COR-L47 (cell line): ENCODE measurements around the gene COL8A1.
"Not testable (repeated sequence)": the region's sequence is repeated elsewhere in the genome, so short reads cannot be mapped to it uniquely, and the experiment has no call there.

Experiments
- DNase-seq: peaks from one replicate; lab custom pipeline; 2025; lab: John Stamatoyannopoulos, UW

COL8A1 gene

GRCh38 chr3:99805160-99805559, 166.8 kb downstream of the COL8A1 start:
- DNase-seq: no peak

- DNase-seq: peak; percentile 36
Observed at GRCh38 chr3:99808163-99808794, 169.9 kb downstream of the COL8A1 start.

GRCh38 chr3:99809565-99809964, 171.2 kb downstream of the COL8A1 start:
- DNase-seq: no peak

- no peak for DNase-seq
Observed at GRCh38 chr3:99810403-99810802, 172.0 kb downstream of the COL8A1 start.

GRCh38 chr3:99817047-99817436, 178.6 kb downstream of the COL8A1 start:
- DNase-seq: peak; percentile 18

- DNase-seq: peak; percentile 90
Observed at GRCh38 chr3:99817437-99818240, 179.2 kb downstream of the COL8A1 start, which contains the start of gene CMSS1. CMSS1 (plus strand) TSS chr3:99817862.

- no peak for DNase-seq
Observed at GRCh38 chr3:99818818-99819217, 180.4 kb downstream of the COL8A1 start.

GRCh38 chr3:99823723-99824711, 185.6 kb downstream of the COL8A1 start:
- no peak for DNase-seq

- DNase-seq: no peak
Observed at GRCh38 chr3:99825004-99825640, 186.7 kb downstream of the COL8A1 start.

GRCh38 chr3:99829844-99830243, 191.4 kb downstream of the COL8A1 start:
- DNase-seq: no peak

GRCh38 chr3:99833617-99834205, 195.3 kb downstream of the COL8A1 start:
- peak; percentile 7 for DNase-seq

- no peak for DNase-seq
Observed at GRCh38 chr3:99834211-99834957, 196.0 kb downstream of the COL8A1 start.

- DNase-seq: no peak
Observed at GRCh38 chr3:99836681-99837080, 198.3 kb downstream of the COL8A1 start.

- no peak for DNase-seq
Observed at GRCh38 chr3:99837715-99838114, 199.3 kb downstream of the COL8A1 start.

- DNase-seq: no peak
Observed at GRCh38 chr3:99838755-99839154, 200.4 kb downstream of the COL8A1 start.

- no peak for DNase-seq
Observed at GRCh38 chr3:99839613-99840012, 201.2 kb downstream of the COL8A1 start.

- DNase-seq: not testable (repeated sequence)
Observed at GRCh38 chr3:99841949-99842348, 203.6 kb downstream of the COL8A1 start.

GRCh38 chr3:99842826-99843589, 204.6 kb downstream of the COL8A1 start:
- DNase-seq: peak; percentile 46

GRCh38 chr3:99843590-99844258, 205.3 kb downstream of the COL8A1 start:
- peak; percentile 27 for DNase-seq
